Measurements from ENCODE around the gene SSR3. TPM values are rescaled to one million over a fixed set of nuclear protein-coding genes. Genes with fewer than 3 reads are reported as not detected.
A peak's percentile ranks its signal among the peaks of the same experiment; 100 is the strongest.
"Not testable (repeated sequence)": the region's sequence is repeated elsewhere in the genome, so short reads cannot be mapped to it uniquely, and the experiment has no call there.

The SSR3 gene
- 101 TPM for total RNA-seq

GRCh38 chr3:156554842-156555687 lies at the start of gene SSR3:
Gene SSR3, minus strand, starts transcription at chr3:156555117. Its CDS starts 28 bp downstream, at chr3:156555089.
- peak; percentile 98 for DNase-seq

- DNase-seq, result no peak
These were observed 49.2 kb upstream of the SSR3 start for GRCh38 chr3:156604064-156604641.

GRCh38 chr3:156603379-156604017 lies 48.6 kb upstream of the SSR3 start:
- no peak for DNase-seq

- DNase-seq, result no peak
These were observed 47.5 kb upstream of the SSR3 start for GRCh38 chr3:156602424-156602823.

- DNase-seq, result no peak
These were observed 46.6 kb upstream of the SSR3 start for GRCh38 chr3:156601497-156601896.

- DNase-seq, result no peak
These were observed 45.9 kb upstream of the SSR3 start for GRCh38 chr3:156600834-156601233.

GRCh38 chr3:156599089-156599874 lies 44.4 kb upstream of the SSR3 start:
- DNase-seq, result no peak

- DNase-seq, result no peak
These were observed 43.5 kb upstream of the SSR3 start for GRCh38 chr3:156598413-156598812.

GRCh38 chr3:156594219-156594683 lies 39.3 kb upstream of the SSR3 start:
- DNase-seq, result no peak

- DNase-seq, result no peak
These were observed 38.9 kb upstream of the SSR3 start for GRCh38 chr3:156593814-156594213.

- not testable (repeated sequence) for DNase-seq
These were observed 34.9 kb upstream of the SSR3 start for GRCh38 chr3:156589806-156590205.

- no peak for DNase-seq
These were observed 32.8 kb upstream of the SSR3 start for GRCh38 chr3:156587760-156588069.

GRCh38 chr3:156586905-156587759 lies 32.2 kb upstream of the SSR3 start:
- DNase-seq, result no peak

- DNase-seq, result no peak
These were observed 28.6 kb upstream of the SSR3 start for GRCh38 chr3:156583469-156583868.

- DNase-seq, result no peak
These were observed 27.7 kb upstream of the SSR3 start for GRCh38 chr3:156582532-156583183.

- no peak for DNase-seq
These were observed 27.0 kb upstream of the SSR3 start for GRCh38 chr3:156581954-156582353.

- no peak for DNase-seq
These were observed 26.1 kb upstream of the SSR3 start for GRCh38 chr3:156581033-156581432.

GRCh38 chr3:156579427-156579851 lies 24.5 kb upstream of the SSR3 start:
- DNase-seq, result no peak

GRCh38 chr3:156577736-156578135 lies 22.8 kb upstream of the SSR3 start:
- no peak for DNase-seq

GRCh38 chr3:156576651-156577348 lies 21.9 kb upstream of the SSR3 start:
- DNase-seq, result no peak

All from occipital lobe (tissue), 2 donors.